SK-N-SH (cell line): ENCODE measurements around the gene TPP2. TPM values are rescaled to one million over a fixed set of nuclear protein-coding genes. Genes with fewer than 3 reads are reported as not detected.

ENCODE experiments used
- CTCF ChIA-PET: fragments of 300-600, 350-600 bp; formaldehyde crosslinking; extraction: SDS; loops from one replicate; lab custom pipeline; 2021; lab: Yijun Ruan, JAX
- POLR2A ChIA-PET: fragments of 350-600 bp; sonication (Branson Sonifier 250); formaldehyde crosslinking; extraction: SDS; loops from one replicate; lab custom pipeline; 2020; ENCODE audit warnings: antibody characterized with exemption, inconsistent platforms; lab: Yijun Ruan, JAX
- DNase-seq: peaks from one replicate; pipeline ENCODE4 v3.0.0; 2012
- H2AFZ ChIP-seq: fragments of 200-600 bp; sonication (generic); 2 replicates; pipeline ENCODE4 v1.8.1; 2016; ENCODE audit warnings: antibody characterized with exemption, mild to moderate bottlenecking, low read depth
- H3F3A ChIP-seq: fragments of 200-600 bp; sonication (generic); replicated peaks from 2 replicates; pipeline ENCODE3; 2016; ENCODE audit warnings: antibody characterized with exemption, mild to moderate bottlenecking; ENCODE audit not compliant: insufficient read depth
- H3K27ac ChIP-seq, 2 experiments: fragments of 200-500 bp in 1 of 2; fragments of 200-600 bp in 1 of 2; sonication (Bioruptor generic) in 1 of 2; sonication (generic), shearing (Covaris generic) in 1 of 2; 2 replicates each; pipeline versions ENCODE4 v1.5.1 to v1.6.1; 2014 to 2016; ENCODE audit warnings: low read depth in 2 of 2, inconsistent platforms in 1 of 2, low read length in 1 of 2, mild to moderate bottlenecking in 1 of 2, mixed read lengths in 1 of 2
- H3K27me3 ChIP-seq: fragments of 200-600 bp; sonication (generic), shearing (Covaris generic); 2 replicates; pipeline ENCODE4 v1.6.1; 2016; ENCODE audit warnings: mixed run types; ENCODE audit not compliant: insufficient read depth
- H3K36me3 ChIP-seq, 2 experiments: fragments of 200-500 bp in 1 of 2; fragments of 200-600 bp in 1 of 2; sonication (Bioruptor generic) in 1 of 2; sonication (generic) in 1 of 2; replicated peaks in 1 of 2; 2 replicates each; pipeline versions ENCODE3 to v1.5.1; 2014 to 2016; ENCODE audit warnings: low read length in 1 of 2, mild to moderate bottlenecking in 1 of 2; ENCODE audit not compliant: insufficient read depth in 2 of 2, control insufficient read depth in 1 of 2
- H3K4me1 ChIP-seq, 2 experiments: fragments of 200-500 bp in 1 of 2; fragments of 200-600 bp in 1 of 2; sonication (Bioruptor generic) in 1 of 2; sonication (generic), shearing (Covaris generic) in 1 of 2; 2 replicates each; pipeline versions ENCODE4 v1.5.1 to v1.6.1; 2014 to 2016; ENCODE audit warnings: low read depth in 1 of 2, low read length in 1 of 2, mixed run types in 1 of 2; ENCODE audit not compliant: insufficient read depth in 2 of 2, control insufficient read depth in 1 of 2
- H3K4me2 ChIP-seq: fragments of 200-600 bp; sonication (generic), shearing (Covaris generic); 2 replicates; pipeline ENCODE4 v1.6.1; 2017; ENCODE audit warnings: mixed run types
- H3K4me3 ChIP-seq, 2 experiments: fragments of 200-500 bp in 1 of 2; fragments of 200-600 bp in 1 of 2; sonication (Bioruptor generic) in 1 of 2; sonication (generic), shearing (Covaris generic) in 1 of 2; 2 replicates each; pipeline versions ENCODE4 v1.5.1 to v1.8.1; 2014 to 2016; ENCODE audit warnings: low read depth in 2 of 2, inconsistent platforms in 1 of 2, low read length in 1 of 2, mild to moderate bottlenecking in 1 of 2, mixed read lengths in 1 of 2, moderate library complexity in 1 of 2
- H3K79me2 ChIP-seq: fragments of 200-600 bp; sonication (generic); 2 replicates; pipeline ENCODE4 v1.8.1; 2017; ENCODE audit warnings: mild to moderate bottlenecking; ENCODE audit not compliant: insufficient read depth
- H3K9ac ChIP-seq: fragments of 200-600 bp; sonication (generic); 2 replicates; pipeline ENCODE4 v1.6.1; 2017; ENCODE audit warnings: mixed run types
- H3K9me2 ChIP-seq: fragments of 200-600 bp; sonication (generic); 2 replicates; pipeline ENCODE4 v1.6.1; 2017; ENCODE audit warnings: mixed run types
- H3K9me3 ChIP-seq: fragments of 200-600 bp; sonication (generic); 2 replicates; pipeline ENCODE4 v1.6.1; 2017; ENCODE audit warnings: mixed run types, mild to moderate bottlenecking, moderate library complexity
- H4K20me1 ChIP-seq: fragments of 200-600 bp; sonication (generic); 2 replicates; pipeline ENCODE4 v1.6.1; 2017; ENCODE audit warnings: mild to moderate bottlenecking, mixed run types; ENCODE audit not compliant: insufficient read depth
- CHD2 ChIP-seq: fragments of 150-350 bp; IDR thresholded peaks from 2 replicates; pipeline ENCODE4 v1.6.1; 2018; ENCODE audit warnings: low read length; ENCODE audit not compliant: partially characterized antibody
- ELF1 ChIP-seq: IDR thresholded peaks from 2 replicates; pipeline ENCODE4 v1.4.0; 2012
- EP300 ChIP-seq, 2 experiments: IDR thresholded peaks; 2 replicates each; pipeline versions ENCODE4 v1.4.0 to v1.6.1; 2012; ENCODE audit warnings: borderline replicate concordance in 1 of 2, low read depth in 1 of 2, low read length in 1 of 2
- FOSL2 ChIP-seq: IDR thresholded peaks from 2 replicates; pipeline ENCODE4 v1.4.0; 2012; ENCODE audit warnings: low read depth, mild to moderate bottlenecking, moderate library complexity, borderline replicate concordance
- FOXJ3 ChIP-seq: sonication (generic); formaldehyde crosslinking; IDR thresholded peaks from 2 replicates; pipeline ENCODE4 v1.5.1; 2020; ENCODE audit warnings: mild to moderate bottlenecking, missing genetic modification reagents
- GABPA ChIP-seq: IDR thresholded peaks from 2 replicates; pipeline ENCODE4 v1.4.0; 2012; ENCODE audit warnings: low read depth, mild to moderate bottlenecking
- GATA2 ChIP-seq: sonication (generic); formaldehyde crosslinking; IDR thresholded peaks from 2 replicates; pipeline ENCODE4 v1.5.0; 2020; ENCODE audit warnings: mild to moderate bottlenecking, missing genetic modification reagents
- NRF1 ChIP-seq: IDR thresholded peaks from 2 replicates; pipeline ENCODE4 v1.6.1; 2012; ENCODE audit warnings: low read depth, mild to moderate bottlenecking, low read length
- RCOR1 ChIP-seq: fragments of 150-350 bp; IDR thresholded peaks from 2 replicates; pipeline ENCODE4 v1.6.1; 2017; ENCODE audit warnings: antibody characterized with exemption, low read length
- TAF1 ChIP-seq: IDR thresholded peaks from 2 replicates; pipeline ENCODE4 v1.6.1; 2012; ENCODE audit warnings: low read depth, mild to moderate bottlenecking, low read length, moderate library complexity, borderline replicate concordance
- TCF12 ChIP-seq: IDR thresholded peaks from 2 replicates; pipeline ENCODE4 v1.4.0; 2012
- TEAD4 ChIP-seq: IDR thresholded peaks from 2 replicates; pipeline ENCODE4 v1.4.0; 2012; ENCODE audit warnings: mild to moderate bottlenecking, borderline replicate concordance; ENCODE audit not compliant: insufficient read depth
- USF2 ChIP-seq: fragments of 150-350 bp; IDR thresholded peaks from 2 replicates; pipeline ENCODE4 v1.6.1; 2017; ENCODE audit warnings: antibody characterized with exemption, low read length, low read depth, borderline replicate concordance
- YY1 ChIP-seq: IDR thresholded peaks from 2 replicates; pipeline ENCODE4 v1.4.0; 2012; ENCODE audit warnings: low read depth, mild to moderate bottlenecking
- WGBS: methylation state at CpG from one replicate; pipeline ENCODE4 v1.1.6; 2017; ENCODE audit warnings: low lambda C conversion rate; 5-methylcytosine and 5-hydroxymethylcytosine counted together
- polyA plus RNA-seq, 3 experiments: library from polyadenylated mRNA; depleted of rRNA; stranded (reverse); fragments of >200 nt; gene quantifications; 2 replicates each; pipeline ENCODE4 v1.2.3, GENCODE V29; 2012
- TF ChIP-seq, protein P1 (sequence below): IDR thresholded peaks from 2 replicates; pipeline ENCODE4 v1.6.1; 2012; ENCODE audit warnings: mild to moderate bottlenecking, low read depth, low read length, moderate library complexity
- TF ChIP-seq, protein P2 (sequence below): IDR thresholded peaks from 2 replicates; pipeline ENCODE4 v1.4.0; 2012; ENCODE audit warnings: low read depth, borderline replicate concordance
- TF ChIP-seq, protein P3 (sequence below): fragments of 150-350 bp; IDR thresholded peaks from 2 replicates; pipeline ENCODE4 v1.6.1; 2016; ENCODE audit warnings: mild to moderate bottlenecking, low read depth, low read length
- TF ChIP-seq, protein P4 (sequence below): IDR thresholded peaks from 2 replicates; pipeline ENCODE4 v1.4.0; 2012; ENCODE audit warnings: low read depth, borderline replicate concordance

TPP2 gene
- polyA plus RNA-seq, 1 of the 3 experiments (the other 2 are of a cell fraction), result 8.3 TPM

GRCh38 chr13:102701331-102701730 lies 104.5 kb downstream of the TPP2 start (continued):
- TF ChIP-seq, protein P1, sequence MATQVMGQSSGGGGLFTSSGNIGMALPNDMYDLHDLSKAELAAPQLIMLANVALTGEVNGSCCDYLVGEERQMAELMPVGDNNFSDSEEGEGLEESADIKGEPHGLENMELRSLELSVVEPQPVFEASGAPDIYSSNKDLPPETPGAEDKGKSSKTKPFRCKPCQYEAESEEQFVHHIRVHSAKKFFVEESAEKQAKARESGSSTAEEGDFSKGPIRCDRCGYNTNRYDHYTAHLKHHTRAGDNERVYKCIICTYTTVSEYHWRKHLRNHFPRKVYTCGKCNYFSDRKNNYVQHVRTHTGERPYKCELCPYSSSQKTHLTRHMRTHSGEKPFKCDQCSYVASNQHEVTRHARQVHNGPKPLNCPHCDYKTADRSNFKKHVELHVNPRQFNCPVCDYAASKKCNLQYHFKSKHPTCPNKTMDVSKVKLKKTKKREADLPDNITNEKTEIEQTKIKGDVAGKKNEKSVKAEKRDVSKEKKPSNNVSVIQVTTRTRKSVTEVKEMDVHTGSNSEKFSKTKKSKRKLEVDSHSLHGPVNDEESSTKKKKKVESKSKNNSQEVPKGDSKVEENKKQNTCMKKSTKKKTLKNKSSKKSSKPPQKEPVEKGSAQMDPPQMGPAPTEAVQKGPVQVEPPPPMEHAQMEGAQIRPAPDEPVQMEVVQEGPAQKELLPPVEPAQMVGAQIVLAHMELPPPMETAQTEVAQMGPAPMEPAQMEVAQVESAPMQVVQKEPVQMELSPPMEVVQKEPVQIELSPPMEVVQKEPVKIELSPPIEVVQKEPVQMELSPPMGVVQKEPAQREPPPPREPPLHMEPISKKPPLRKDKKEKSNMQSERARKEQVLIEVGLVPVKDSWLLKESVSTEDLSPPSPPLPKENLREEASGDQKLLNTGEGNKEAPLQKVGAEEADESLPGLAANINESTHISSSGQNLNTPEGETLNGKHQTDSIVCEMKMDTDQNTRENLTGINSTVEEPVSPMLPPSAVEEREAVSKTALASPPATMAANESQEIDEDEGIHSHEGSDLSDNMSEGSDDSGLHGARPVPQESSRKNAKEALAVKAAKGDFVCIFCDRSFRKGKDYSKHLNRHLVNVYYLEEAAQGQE, result no peak
- no peak for TF ChIP-seq RCOR1
- no peak for TF ChIP-seq CHD2

- ChIA-PET POLR2A (no interaction called here), CTCF (interaction anchor here (2.4 kb wide), 1 partner anchor 22 kb away, joined by 7 read pairs; no protein-coding TSS in a partner anchor)
- H3F3A ChIP-seq, result peaks cover 14% of the 10 kb centered on the region
- WGBS, result 86% methylated on average over 8 of the region's 8 CpGs
- TF ChIP-seq GATA2 (CRISPR knock-in tag), result no peak
- no peak for TF ChIP-seq TAF1
- TF ChIP-seq USF2, result no peak
- no peak for TF ChIP-seq RCOR1
- TF ChIP-seq NRF1, result no peak
- TF ChIP-seq, protein P2, sequence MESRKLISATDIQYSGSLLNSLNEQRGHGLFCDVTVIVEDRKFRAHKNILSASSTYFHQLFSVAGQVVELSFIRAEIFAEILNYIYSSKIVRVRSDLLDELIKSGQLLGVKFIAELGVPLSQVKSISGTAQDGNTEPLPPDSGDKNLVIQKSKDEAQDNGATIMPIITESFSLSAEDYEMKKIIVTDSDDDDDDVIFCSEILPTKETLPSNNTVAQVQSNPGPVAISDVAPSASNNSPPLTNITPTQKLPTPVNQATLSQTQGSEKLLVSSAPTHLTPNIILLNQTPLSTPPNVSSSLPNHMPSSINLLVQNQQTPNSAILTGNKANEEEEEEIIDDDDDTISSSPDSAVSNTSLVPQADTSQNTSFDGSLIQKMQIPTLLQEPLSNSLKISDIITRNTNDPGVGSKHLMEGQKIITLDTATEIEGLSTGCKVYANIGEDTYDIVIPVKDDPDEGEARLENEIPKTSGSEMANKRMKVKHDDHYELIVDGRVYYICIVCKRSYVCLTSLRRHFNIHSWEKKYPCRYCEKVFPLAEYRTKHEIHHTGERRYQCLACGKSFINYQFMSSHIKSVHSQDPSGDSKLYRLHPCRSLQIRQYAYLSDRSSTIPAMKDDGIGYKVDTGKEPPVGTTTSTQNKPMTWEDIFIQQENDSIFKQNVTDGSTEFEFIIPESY, result no peak
- TF ChIP-seq FOSL2, result no peak
- no peak for TF ChIP-seq TEAD4
- TF ChIP-seq, protein P3, sequence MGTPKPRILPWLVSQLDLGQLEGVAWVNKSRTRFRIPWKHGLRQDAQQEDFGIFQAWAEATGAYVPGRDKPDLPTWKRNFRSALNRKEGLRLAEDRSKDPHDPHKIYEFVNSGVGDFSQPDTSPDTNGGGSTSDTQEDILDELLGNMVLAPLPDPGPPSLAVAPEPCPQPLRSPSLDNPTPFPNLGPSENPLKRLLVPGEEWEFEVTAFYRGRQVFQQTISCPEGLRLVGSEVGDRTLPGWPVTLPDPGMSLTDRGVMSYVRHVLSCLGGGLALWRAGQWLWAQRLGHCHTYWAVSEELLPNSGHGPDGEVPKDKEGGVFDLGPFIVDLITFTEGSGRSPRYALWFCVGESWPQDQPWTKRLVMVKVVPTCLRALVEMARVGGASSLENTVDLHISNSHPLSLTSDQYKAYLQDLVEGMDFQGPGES, result no peak
- TF ChIP-seq, protein P4, sequence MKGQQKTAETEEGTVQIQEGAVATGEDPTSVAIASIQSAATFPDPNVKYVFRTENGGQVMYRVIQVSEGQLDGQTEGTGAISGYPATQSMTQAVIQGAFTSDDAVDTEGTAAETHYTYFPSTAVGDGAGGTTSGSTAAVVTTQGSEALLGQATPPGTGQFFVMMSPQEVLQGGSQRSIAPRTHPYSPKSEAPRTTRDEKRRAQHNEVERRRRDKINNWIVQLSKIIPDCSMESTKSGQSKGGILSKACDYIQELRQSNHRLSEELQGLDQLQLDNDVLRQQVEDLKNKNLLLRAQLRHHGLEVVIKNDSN, result no peak
- TF ChIP-seq ELF1, result no peak
- TF ChIP-seq YY1, result no peak
- TF ChIP-seq TCF12, result no peak
- TF ChIP-seq FOXJ3, result no peak
- TF ChIP-seq GABPA, result no peak
- no peak for TF ChIP-seq EP300 (IDR thresholded peaks at IDR 0.05; ENCODE audit: borderline replicate concordance in 1 of 2, low read depth in 1 of 2, low read length in 1 of 2)
- no peak overlapping the region for H2AFZ ChIP-seq
- no peaks in the 10 kb centered on the region for H3K9me2 ChIP-seq
- no peak overlapping the region for H3K4me3 ChIP-seq
- H3K4me2 ChIP-seq, result peak overlapping the region; percentile 50; the same call in 1 of the 2 replicates
- H3K36me3 ChIP-seq, result no peaks in the 10 kb centered on the region
- peaks cover 17 to 20% of the 10 kb centered on the region in 2 experiments for H3K4me1 ChIP-seq
- no peaks in the 10 kb centered on the region for H3K79me2 ChIP-seq
- no peak for DNase-seq
- no peaks in the 10 kb centered on the region for H3K27me3 ChIP-seq
- no peaks in the 10 kb centered on the region for H4K20me1 ChIP-seq
- peaks cover 3% of the 10 kb centered on the region; the same call in 1 of the 2 replicates for H3K9me3 ChIP-seq
- H3K9ac ChIP-seq, result no peak overlapping the region
- H3K27ac ChIP-seq, result no peak overlapping the region
These were observed 106.4 kb downstream of the TPP2 start for GRCh38 chr13:102702965-102703725.
